ENCODE measurements around the gene FAM161B.

Gene FAM161B

GRCh38 chr14:73988065-73988464, 38.2 kb upstream of the FAM161B start:
- H3K4me3 ChIP-seq (ENCODE audit: insufficient read depth, low read depth, low read length, poor library complexity, severe bottlenecking): no peak overlapping the region
- no peaks in the 10 kb centered on the region for H3K27me3 ChIP-seq (replicated peaks; ENCODE audit: control insufficient read depth, insufficient read depth, low read length, poor library complexity, severe bottlenecking)
- no peak for DNase-seq
- H3K27ac ChIP-seq (ENCODE audit: insufficient read depth, low read length, poor library complexity, severe bottlenecking): no peak overlapping the region
- H3K9me3 ChIP-seq (ENCODE audit: control insufficient read depth, low read length): no peaks in the 10 kb centered on the region
- peaks cover 3% of the 10 kb centered on the region for H3K36me3 ChIP-seq (ENCODE audit: control insufficient read depth, insufficient read depth, low read length)
- no peaks in the 10 kb centered on the region for H3K4me1 ChIP-seq (ENCODE audit: control insufficient read depth, insufficient read depth, low read length, poor library complexity, severe bottlenecking)

- DNase-seq: no peak
- no peak overlapping the region for H3K27ac ChIP-seq (ENCODE audit: insufficient read depth, low read length, poor library complexity, severe bottlenecking)
- H3K36me3 ChIP-seq (ENCODE audit: control insufficient read depth, insufficient read depth, low read length): peaks cover 8% of the 10 kb centered on the region
- H3K4me3 ChIP-seq (ENCODE audit: insufficient read depth, low read depth, low read length, poor library complexity, severe bottlenecking): no peak overlapping the region
- no peaks in the 10 kb centered on the region for H3K9me3 ChIP-seq (ENCODE audit: control insufficient read depth, low read length)
- no peaks in the 10 kb centered on the region for H3K4me1 ChIP-seq (ENCODE audit: control insufficient read depth, insufficient read depth, low read length, poor library complexity, severe bottlenecking)
- H3K27me3 ChIP-seq (replicated peaks; ENCODE audit: control insufficient read depth, insufficient read depth, low read length, poor library complexity, severe bottlenecking): no peaks in the 10 kb centered on the region
These were observed 28.0 kb upstream of the FAM161B start for GRCh38 chr14:73977896-73978295.

- Histone ChIP-seq H3K36me3 (ENCODE audit: control insufficient read depth, insufficient read depth, low read length) (peaks cover 13% of the 10 kb centered on the region), H3K27ac (ENCODE audit: insufficient read depth, low read length, poor library complexity, severe bottlenecking) (no peak overlapping the region), H3K27me3 (replicated peaks; ENCODE audit: control insufficient read depth, insufficient read depth, low read length, poor library complexity, severe bottlenecking) (no peaks in the 10 kb centered on the region), H3K9me3 (ENCODE audit: control insufficient read depth, low read length) (no peaks in the 10 kb centered on the region), H3K4me1 (ENCODE audit: control insufficient read depth, insufficient read depth, low read length, poor library complexity, severe bottlenecking) (no peaks in the 10 kb centered on the region), H3K4me3 (ENCODE audit: insufficient read depth, low read depth, low read length, poor library complexity, severe bottlenecking) (no peak overlapping the region)
- DNase-seq: no peak
These were observed 26.2 kb upstream of the FAM161B start for GRCh38 chr14:73976125-73976524.

- H3K27ac ChIP-seq (ENCODE audit: insufficient read depth, low read length, poor library complexity, severe bottlenecking): no peak overlapping the region
These were observed 23.6 kb upstream of the FAM161B start for GRCh38 chr14:73973497-73973896.

GRCh38 chr14:73968885-73969284, 19.0 kb upstream of the FAM161B start:
- Histone ChIP-seq H3K27ac (ENCODE audit: insufficient read depth, low read length, poor library complexity, severe bottlenecking) (no peak overlapping the region), H3K36me3 (ENCODE audit: control insufficient read depth, insufficient read depth, low read length) (peaks cover 5% of the 10 kb centered on the region), H3K9me3 (ENCODE audit: control insufficient read depth, low read length) (no peaks in the 10 kb centered on the region), H3K27me3 (replicated peaks; ENCODE audit: control insufficient read depth, insufficient read depth, low read length, poor library complexity, severe bottlenecking) (no peaks in the 10 kb centered on the region), H3K4me3 (ENCODE audit: insufficient read depth, low read depth, low read length, poor library complexity, severe bottlenecking) (no peak overlapping the region), H3K4me1 (ENCODE audit: control insufficient read depth, insufficient read depth, low read length, poor library complexity, severe bottlenecking) (no peaks in the 10 kb centered on the region)
- DNase-seq: no peak

More at GRCh38 chr14:73973497-73973896, 23.6 kb upstream of the FAM161B start:
- Histone ChIP-seq H3K4me3 (ENCODE audit: insufficient read depth, low read depth, low read length, poor library complexity, severe bottlenecking) (no peak overlapping the region), H3K27me3 (replicated peaks; ENCODE audit: control insufficient read depth, insufficient read depth, low read length, poor library complexity, severe bottlenecking) (no peaks in the 10 kb centered on the region), H3K36me3 (ENCODE audit: control insufficient read depth, insufficient read depth, low read length) (peaks cover 13% of the 10 kb centered on the region), H3K4me1 (ENCODE audit: control insufficient read depth, insufficient read depth, low read length, poor library complexity, severe bottlenecking) (no peaks in the 10 kb centered on the region), H3K9me3 (ENCODE audit: control insufficient read depth, low read length) (no peaks in the 10 kb centered on the region)
- no peak for DNase-seq

DNA sequence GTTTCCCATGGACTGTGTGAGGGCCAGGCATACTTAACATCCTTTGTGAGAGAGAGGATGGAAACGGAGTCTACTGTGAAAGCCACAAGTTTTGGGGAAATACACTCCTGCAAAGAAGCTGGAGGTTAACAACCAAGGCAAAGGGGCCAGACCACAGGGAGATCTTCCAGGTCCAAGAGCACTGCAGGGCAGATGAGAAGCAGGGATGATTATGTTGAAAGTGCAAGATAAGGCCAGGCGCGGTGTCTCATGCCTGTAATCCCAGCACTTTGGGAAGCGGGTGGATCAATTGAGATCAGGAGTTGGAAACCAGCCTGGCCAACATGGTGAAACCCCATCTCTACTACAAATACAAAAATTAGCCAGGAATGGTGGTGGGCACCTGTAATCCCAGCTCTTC, 15.3 kb upstream of the FAM161B start:
- Histone ChIP-seq H3K36me3 (ENCODE audit: control insufficient read depth, insufficient read depth, low read length) (peaks cover 21% of the 10 kb centered on the region), H3K4me3 (ENCODE audit: insufficient read depth, low read depth, low read length, poor library complexity, severe bottlenecking) (no peak overlapping the region), H3K27ac (ENCODE audit: insufficient read depth, low read length, poor library complexity, severe bottlenecking) (no peak overlapping the region), H3K9me3 (ENCODE audit: control insufficient read depth, low read length) (no peaks in the 10 kb centered on the region), H3K4me1 (ENCODE audit: control insufficient read depth, insufficient read depth, low read length, poor library complexity, severe bottlenecking) (no peaks in the 10 kb centered on the region), H3K27me3 (replicated peaks; ENCODE audit: control insufficient read depth, insufficient read depth, low read length, poor library complexity, severe bottlenecking) (no peaks in the 10 kb centered on the region)
- DNase-seq: no peak

GRCh38 chr14:73961192-73961591, 11.3 kb upstream of the FAM161B start:
- Histone ChIP-seq H3K4me1 (ENCODE audit: control insufficient read depth, insufficient read depth, low read length, poor library complexity, severe bottlenecking) (no peaks in the 10 kb centered on the region), H3K4me3 (ENCODE audit: insufficient read depth, low read depth, low read length, poor library complexity, severe bottlenecking) (no peak overlapping the region), H3K36me3 (ENCODE audit: control insufficient read depth, insufficient read depth, low read length) (peaks cover 47% of the 10 kb centered on the region), H3K9me3 (ENCODE audit: control insufficient read depth, low read length) (no peaks in the 10 kb centered on the region), H3K27ac (ENCODE audit: insufficient read depth, low read length, poor library complexity, severe bottlenecking) (no peak overlapping the region), H3K27me3 (replicated peaks; ENCODE audit: control insufficient read depth, insufficient read depth, low read length, poor library complexity, severe bottlenecking) (no peaks in the 10 kb centered on the region)
- no peak for DNase-seq

DNA sequence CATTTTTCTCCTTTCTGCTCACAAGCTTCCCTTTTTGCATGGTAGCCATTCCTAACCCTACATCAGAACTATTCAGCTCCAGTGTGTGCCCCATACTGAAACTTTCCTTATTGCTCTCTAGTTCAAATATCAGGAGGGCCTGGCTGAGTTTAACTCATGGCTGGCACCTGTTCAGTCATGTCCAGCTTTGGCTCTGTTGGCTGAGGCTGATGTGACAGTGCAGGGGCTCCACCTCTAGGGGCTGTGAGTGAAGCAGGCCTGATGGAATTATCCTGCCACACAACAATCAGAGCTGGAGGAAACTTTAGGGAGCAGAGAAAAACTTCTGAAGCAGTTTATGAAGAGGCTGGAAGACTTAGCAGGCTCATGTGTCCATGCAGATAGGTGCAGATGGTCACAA, 8.7 kb upstream of the FAM161B start:
- H3K4me3 ChIP-seq (ENCODE audit: insufficient read depth, low read depth, low read length, poor library complexity, severe bottlenecking): no peak overlapping the region
- no peak for DNase-seq
- H3K27ac ChIP-seq (ENCODE audit: insufficient read depth, low read length, poor library complexity, severe bottlenecking): no peak overlapping the region

GRCh38 chr14:73955674-73956073, 5.8 kb upstream of the FAM161B start:
- no peak for DNase-seq
- H3K27ac ChIP-seq (ENCODE audit: insufficient read depth, low read length, poor library complexity, severe bottlenecking): no peak overlapping the region
- no peaks in the 10 kb centered on the region for H3K27me3 ChIP-seq (replicated peaks; ENCODE audit: control insufficient read depth, insufficient read depth, low read length, poor library complexity, severe bottlenecking)
- H3K9me3 ChIP-seq (ENCODE audit: control insufficient read depth, low read length): no peaks in the 10 kb centered on the region
- H3K36me3 ChIP-seq (ENCODE audit: control insufficient read depth, insufficient read depth, low read length): peaks cover 40% of the 10 kb centered on the region
- no peaks in the 10 kb centered on the region for H3K4me1 ChIP-seq (ENCODE audit: control insufficient read depth, insufficient read depth, low read length, poor library complexity, severe bottlenecking)
- no peak overlapping the region for H3K4me3 ChIP-seq (ENCODE audit: insufficient read depth, low read depth, low read length, poor library complexity, severe bottlenecking)

More for the DNA sequence above, 8.7 kb upstream of the FAM161B start:
- Histone ChIP-seq H3K27me3 (replicated peaks; ENCODE audit: control insufficient read depth, insufficient read depth, low read length, poor library complexity, severe bottlenecking) (no peaks in the 10 kb centered on the region), H3K4me1 (ENCODE audit: control insufficient read depth, insufficient read depth, low read length, poor library complexity, severe bottlenecking) (no peaks in the 10 kb centered on the region), H3K36me3 (ENCODE audit: control insufficient read depth, insufficient read depth, low read length) (peaks cover 57% of the 10 kb centered on the region), H3K9me3 (ENCODE audit: control insufficient read depth, low read length) (no peaks in the 10 kb centered on the region)

DNA sequence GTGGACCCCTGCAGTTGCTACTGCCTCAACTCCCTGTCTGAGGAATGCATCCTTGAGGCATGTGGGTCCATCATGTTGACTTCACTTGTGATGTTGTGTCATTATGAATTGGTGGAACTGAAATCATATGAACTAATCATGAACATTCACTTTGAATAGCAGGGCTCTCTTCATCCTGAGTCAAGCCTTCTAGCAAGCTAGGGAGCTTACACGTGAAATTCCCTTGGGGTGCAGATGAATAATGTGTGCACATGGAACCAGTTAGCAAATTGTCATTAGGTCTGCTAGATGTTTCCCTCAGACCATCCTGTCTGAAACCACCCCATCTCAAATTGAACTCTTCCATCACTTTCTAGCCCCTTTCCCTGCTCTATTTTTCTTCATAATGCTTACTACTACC, 3.8 kb upstream of the FAM161B start:
- Histone ChIP-seq H3K36me3 (ENCODE audit: control insufficient read depth, insufficient read depth, low read length) (peaks cover 24% of the 10 kb centered on the region), H3K27me3 (replicated peaks; ENCODE audit: control insufficient read depth, insufficient read depth, low read length, poor library complexity, severe bottlenecking) (no peaks in the 10 kb centered on the region), H3K27ac (ENCODE audit: insufficient read depth, low read length, poor library complexity, severe bottlenecking) (no peak overlapping the region), H3K9me3 (ENCODE audit: control insufficient read depth, low read length) (no peaks in the 10 kb centered on the region), H3K4me3 (ENCODE audit: insufficient read depth, low read depth, low read length, poor library complexity, severe bottlenecking) (no peak overlapping the region), H3K4me1 (ENCODE audit: control insufficient read depth, insufficient read depth, low read length, poor library complexity, severe bottlenecking) (no peaks in the 10 kb centered on the region)
- no peak for DNase-seq

Data from effector memory CD4-positive, alpha-beta T cell (primary cell).